Endothelial cell of umbilical vein (primary cell): ENCODE data around the gene TNRC6A. TPM values are rescaled to one million over a fixed set of nuclear protein-coding genes. Genes with fewer than 3 reads are reported as not detected.

Experiments
- BruUV-seq: library from RNA; stranded (reverse); fragments of 400-500 nt; replicated peaks from 2 replicates; lab custom pipeline; 2021; lab: Mats Ljungman, UMichigan
- CTCF ChIA-PET: fragments of 300-600, 350-600 bp; sonication (Branson Sonifier 250); formaldehyde crosslinking; loops from one replicate; lab custom pipeline; 2021; ENCODE audit warnings: antibody characterized with exemption, inconsistent platforms; lab: Charles Lee
- POLR2A ChIA-PET: fragments of 300-600, 350-600 bp; sonication (Branson Sonifier 250); formaldehyde crosslinking; loops from one replicate; lab custom pipeline; 2021; ENCODE audit warnings: antibody characterized with exemption, inconsistent platforms; lab: Charles Lee
- DNase-seq: peaks from one replicate; pipeline ENCODE4 v3.0.0-alpha.2; 2011; ENCODE audit warnings: low read depth, low spot score
- FAIRE-seq: peaks from 2 replicates; lab custom pipeline; 2011; peaks lifted over from hg19 to GRCh38; lab: Jason Lieb, UNC
- H2AFZ ChIP-seq: 2 replicates; pipeline ENCODE4 v1.6.0; 2012; ENCODE audit warnings: low read depth, low read length, control low read depth, inconsistent platforms
- H3K27ac ChIP-seq: 2 replicates; pipeline ENCODE4 v1.5.1; 2011; ENCODE audit warnings: low read depth, mild to moderate bottlenecking, control low read depth, low read length, moderate library complexity; ENCODE audit not compliant: insufficient read depth
- H3K27me3 ChIP-seq, 2 experiments: 2 replicates each; pipeline versions ENCODE4 v1.6.0 to v1.6.1; 2011; ENCODE audit warnings: low read length in 2 of 2, mixed read lengths in 1 of 2; ENCODE audit not compliant: control insufficient read depth in 2 of 2, insufficient read depth in 2 of 2
- H3K36me3 ChIP-seq, 2 experiments: 2 replicates in 1 of 2; 3 replicates in 1 of 2; pipeline ENCODE4 v1.5.1; 2011; ENCODE audit warnings: low read length in 2 of 2, mild to moderate bottlenecking in 1 of 2, moderate library complexity in 1 of 2; ENCODE audit not compliant: control insufficient read depth in 2 of 2, insufficient read depth in 2 of 2; ENCODE audit errors: extremely low read depth in 1 of 2
- H3K4me1 ChIP-seq: 3 replicates; pipeline ENCODE4 v1.5.1; 2011; ENCODE audit warnings: mild to moderate bottlenecking, low read length; ENCODE audit not compliant: control insufficient read depth, insufficient read depth; ENCODE audit errors: extremely low read depth
- H3K4me2 ChIP-seq: 2 replicates; pipeline ENCODE4 v1.6.1; 2011; ENCODE audit warnings: low read length, control low read depth, mixed read lengths; ENCODE audit not compliant: insufficient read depth
- H3K4me3 ChIP-seq, 3 experiments: fragments of 200-600 bp in 1 of 3; sonication (generic), shearing (Covaris generic) in 1 of 3; replicated peaks in 1 of 3; 2 replicates each; pipeline ENCODE4 v1.5.1; 2011 to 2016; ENCODE audit warnings: control low read depth in 3 of 3, low read length in 3 of 3, mild to moderate bottlenecking in 2 of 3, inconsistent platforms in 1 of 3, low read depth in 1 of 3, moderate library complexity in 1 of 3; ENCODE audit not compliant: insufficient read depth in 1 of 3
- H3K79me2 ChIP-seq: 2 replicates; pipeline ENCODE4 v1.6.0; 2012; ENCODE audit warnings: low read length, inconsistent platforms; ENCODE audit not compliant: control insufficient read depth, insufficient read depth
- H3K9ac ChIP-seq: replicated peaks from 2 replicates; pipeline ENCODE3; 2011; ENCODE audit warnings: low read length, control low read depth; ENCODE audit not compliant: insufficient read depth; ENCODE audit errors: extremely low read depth
- H3K9me1 ChIP-seq: replicated peaks from 3 replicates; pipeline ENCODE4 v1.6.0; 2011; ENCODE audit warnings: mild to moderate bottlenecking, low read length; ENCODE audit not compliant: control insufficient read depth, insufficient read depth; ENCODE audit errors: extremely low read depth
- H3K9me3 ChIP-seq: replicated peaks from 2 replicates; pipeline ENCODE4 v1.5.1; 2012; ENCODE audit warnings: low read length, inconsistent platforms; ENCODE audit not compliant: control insufficient read depth, insufficient read depth
- H4K20me1 ChIP-seq: replicated peaks from 2 replicates; pipeline ENCODE3; 2011; ENCODE audit warnings: mild to moderate bottlenecking, low read length; ENCODE audit not compliant: control insufficient read depth, insufficient read depth; ENCODE audit errors: extremely low read depth
- CTCF ChIP-seq, 2 donors: IDR thresholded peaks; 1 replicate in 1 of 2; 2 replicates in 1 of 2; pipeline ENCODE4 v1.5.1; 2011; ENCODE audit warnings: low read length in 2 of 2, mild to moderate bottlenecking in 2 of 2, moderate library complexity in 2 of 2, control low read depth in 1 of 2, inconsistent platforms in 1 of 2, low read depth in 1 of 2; ENCODE audit not compliant: insufficient read depth in 1 of 2; ENCODE audit errors: extremely low read depth in 1 of 2
- EZH2 ChIP-seq: IDR thresholded peaks from 2 replicates; pipeline ENCODE4 v1.6.1; 2012; ENCODE audit warnings: borderline replicate concordance, low read depth, mild to moderate bottlenecking, moderate library complexity, low read length, inconsistent platforms; ENCODE audit not compliant: severe bottlenecking
- FOS ChIP-seq: IDR thresholded peaks from 2 replicates; pipeline ENCODE4 v1.6.1; 2011; ENCODE audit warnings: mild to moderate bottlenecking, low read length, moderate library complexity, borderline replicate concordance; ENCODE audit not compliant: insufficient read depth
- GATA2 ChIP-seq: IDR thresholded peaks from 2 replicates; pipeline ENCODE4 v1.7.0; 2011; ENCODE audit warnings: low read depth, mild to moderate bottlenecking, moderate library complexity, mixed read lengths, low read length; ENCODE audit not compliant: insufficient read length, insufficient read depth
- JUN ChIP-seq: IDR thresholded peaks from 2 replicates; pipeline ENCODE4 v1.6.1; 2011; ENCODE audit warnings: borderline replicate concordance, low read depth; ENCODE audit not compliant: insufficient read length, insufficient read depth
- MYC ChIP-seq: IDR thresholded peaks from one replicate; pipeline ENCODE4 v1.6.1; 2011; ENCODE audit warnings: mild to moderate bottlenecking, low read depth, low read length
- POLR2A ChIP-seq: IDR thresholded peaks from 2 replicates; pipeline ENCODE4 v1.6.1; 2012; ENCODE audit warnings: low read depth, mild to moderate bottlenecking, control low read depth, low read length
- POLR2AphosphoS5 ChIP-seq: IDR thresholded peaks from 2 replicates; pipeline ENCODE4 v1.6.1; 2012; ENCODE audit warnings: low read depth, mild to moderate bottlenecking, control low read depth, low read length, moderate library complexity; ENCODE audit not compliant: insufficient read depth
- dilution Hi-C: fragments of 300-500 bp; cut with MboI; formaldehyde crosslinking; loops from one replicate; pipeline ENCODE4 v1.15.0; 2019; ENCODE audit warnings: low sequenced_read_pairs; ENCODE audit not compliant: extremely low pct_ligation_motif_present
- intact Hi-C: fragments of 100-400 bp; cut with micrococcal nuclease; formaldehyde crosslinking; loops from one replicate; pipeline ENCODE4 v1.10.0; 2022
- polyA plus RNA-seq, 4 experiments: library from polyadenylated mRNA; depleted of rRNA in 3 of 4; stranded (reverse) in 3 of 4; unstranded in 1 of 4; fragments of >200 nt; gene quantifications; 2 replicates each; pipeline versions ENCODE4 v1.2.1 to v1.2.3, GENCODE V29; 2011 to 2012; ENCODE audit warnings: missing spikeins in 1 of 4
- total RNA-seq: library from RNA; stranded (reverse); gene quantifications from 2 replicates; pipeline ENCODE4 v1.2.3, GENCODE V29; 2021
- TF ChIP-seq, protein P1 (sequence below): IDR thresholded peaks from 2 replicates; pipeline ENCODE4 v1.6.1; 2011; ENCODE audit not compliant: insufficient read depth, insufficient read length

TNRC6A gene
- total and polyA plus RNA-seq, 2 donors (not counting 3 experiments of a cell fraction or from before 2014, with no cell fraction given): 39.3 to 74.5 TPM

GRCh38 chr16:24766057-24766456 is 36.6 kb downstream of the TNRC6A start:
- no peaks in the 10 kb centered on the region for H3K27me3 ChIP-seq
- no peak overlapping the region for H2AFZ ChIP-seq
- H3K36me3 ChIP-seq: peaks cover 0 to 9% of the 10 kb centered on the region in 2 experiments
- TF ChIP-seq EZH2 (no peak), GATA2 (no peak), MYC (no peak), JUN (no peak), FOS (no peak), POLR2AphosphoS5 (no peak), CTCF (IDR thresholded peaks at IDR 0.05; ENCODE audit: extremely low read depth in 1 of 2, insufficient read depth in 1 of 2, low read depth in 1 of 2, low read length in 2 of 2) (no peak), POLR2A (no peak)
- TF ChIP-seq, protein P1, sequence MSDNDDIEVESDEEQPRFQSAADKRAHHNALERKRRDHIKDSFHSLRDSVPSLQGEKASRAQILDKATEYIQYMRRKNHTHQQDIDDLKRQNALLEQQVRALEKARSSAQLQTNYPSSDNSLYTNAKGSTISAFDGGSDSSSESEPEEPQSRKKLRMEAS: no peak
- H3K9me3 ChIP-seq: no peaks in the 10 kb centered on the region
- no peak overlapping the region for H3K27ac ChIP-seq
- peaks cover 27% of the 10 kb centered on the region for H3K79me2 ChIP-seq
- ChIA-PET POLR2A (interaction anchor here (0.7 kb wide), 1 partner anchor 27 kb away, joined by 3 read pairs; no protein-coding TSS in a partner anchor), CTCF (no interaction called here)
- no peak overlapping the region for H3K9ac ChIP-seq
- no peak for DNase-seq
- H3K9me1 ChIP-seq: no peaks in the 10 kb centered on the region
- no TSS peak for BruUV-seq
- H3K4me2 ChIP-seq: no peak overlapping the region
- H3K4me3 ChIP-seq: no peak overlapping the region
- H4K20me1 ChIP-seq: no peaks in the 10 kb centered on the region
- intact Hi-C loops (no loop called here), dilution Hi-C loops (no loop called here)
- H3K4me1 ChIP-seq: no peaks in the 10 kb centered on the region
- FAIRE-seq: no peak
